IPS-20b (cell line): ENCODE measurements around the gene HLA-B.
A peak's percentile ranks its signal among the peaks of the same experiment; 100 is the strongest.
"Not testable (repeated sequence)": the region's sequence is repeated elsewhere in the genome, so short reads cannot be mapped to it uniquely, and the experiment has no call there.

ENCODE experiments used
- H3K27ac ChIP-seq: one replicate; pipeline ENCODE4 v1.5.1; 2013; ENCODE audit warnings: low read length
- H3K27me3 ChIP-seq: 2 replicates; pipeline ENCODE4 v1.6.1; 2013; ENCODE audit warnings: mild to moderate bottlenecking, low read length, inconsistent platforms; ENCODE audit not compliant: insufficient read depth
- H3K36me3 ChIP-seq: 2 replicates; pipeline ENCODE4 v1.6.1; 2013; ENCODE audit warnings: low read depth, mild to moderate bottlenecking, inconsistent platforms, low read length, moderate library complexity; ENCODE audit not compliant: insufficient read depth
- H3K4me1 ChIP-seq: 2 replicates; pipeline ENCODE4 v1.6.1; 2013; ENCODE audit warnings: mild to moderate bottlenecking, control low read depth, inconsistent platforms, low read length, moderate library complexity; ENCODE audit not compliant: insufficient read depth
- H3K4me3 ChIP-seq: 2 replicates; pipeline ENCODE4 v1.5.1; 2013; ENCODE audit warnings: mild to moderate bottlenecking, low read length, inconsistent platforms
- H3K9ac ChIP-seq: 2 replicates; pipeline ENCODE4 v1.6.1; 2013; ENCODE audit warnings: low read depth, mild to moderate bottlenecking, inconsistent platforms, low read length, moderate library complexity
- H3K9me3 ChIP-seq: 2 replicates; pipeline ENCODE4 v1.6.1; 2013; ENCODE audit warnings: mild to moderate bottlenecking, low read depth, low read length, inconsistent platforms; ENCODE audit not compliant: insufficient read depth

HLA-B gene

GRCh38 chr6:31356946-31357466, at the start of gene HLA-B:
Gene HLA-B, minus strand, starts transcription at chr6:31357179. Its CDS starts 21 bp downstream, at chr6:31357158.
- Histone ChIP-seq H3K36me3 (no peaks in the 10 kb centered on the region), H3K27me3 (peaks cover 67% of the 10 kb centered on the region), H3K9ac (no peak within 1 kb of the TSS), H3K9me3 (no peaks in the 10 kb centered on the region), H3K4me3 (peak within 1 kb of the TSS; percentile 67), H3K4me1 (no peaks in the 10 kb centered on the region), H3K27ac (no peak within 1 kb of the TSS)

- H3K36me3 ChIP-seq, result peaks cover 1% of the 10 kb centered on the region
- no peak overlapping the region for H3K9ac ChIP-seq
- H3K27me3 ChIP-seq, result peaks cover 30% of the 10 kb centered on the region
- H3K9me3 ChIP-seq, result no peaks in the 10 kb centered on the region
- no peak overlapping the region for H3K4me3 ChIP-seq
- no peak overlapping the region for H3K27ac ChIP-seq
- peaks cover 13% of the 10 kb centered on the region for H3K4me1 ChIP-seq
These were observed 49.0 kb upstream of the HLA-B start for GRCh38 chr6:31405996-31406395.

GRCh38 chr6:31404061-31404364, 47.0 kb upstream of the HLA-B start:
- H3K9me3 ChIP-seq, H3K27ac ChIP-seq, H3K36me3 ChIP-seq: not testable (repeated sequence)
- Histone ChIP-seq H3K4me1 (peaks cover 15% of the 10 kb centered on the region), H3K27me3 (peaks cover 42% of the 10 kb centered on the region), H3K4me3 (peak overlapping the region; percentile 90), H3K9ac (peak overlapping the region; percentile 69; the same call in 1 of the 2 replicates)

- Histone ChIP-seq H3K9me3 (no peaks in the 10 kb centered on the region), H3K4me3 (peak within 1 kb of the TSS; percentile 90), H3K36me3 (no peaks in the 10 kb centered on the region), H3K9ac (peak within 1 kb of the TSS; percentile 72; the same call in 1 of the 2 replicates), H3K27me3 (peaks cover 47% of the 10 kb centered on the region), H3K27ac (no peak within 1 kb of the TSS), H3K4me1 (peaks cover 15% of the 10 kb centered on the region)
These were observed 46.5 kb upstream of the HLA-B start, which contains the start of gene MICA for GRCh38 chr6:31403283-31404060. Gene MICA, plus strand, starts transcription at chr6:31403595. Its CDS starts 38 bp downstream, at chr6:31403633.

GRCh38 chr6:31402324-31403282, 45.6 kb upstream of the HLA-B start:
- no peak overlapping the region for H3K27ac ChIP-seq
- peak overlapping the region; percentile 72; the same call in 1 of the 2 replicates for H3K9ac ChIP-seq
- H3K9me3 ChIP-seq, result no peaks in the 10 kb centered on the region
- H3K4me3 ChIP-seq, result peak overlapping the region; percentile 90
- H3K27me3 ChIP-seq, result peaks cover 50% of the 10 kb centered on the region
- H3K36me3 ChIP-seq, result no peaks in the 10 kb centered on the region
- peaks cover 15% of the 10 kb centered on the region for H3K4me1 ChIP-seq

GRCh38 chr6:31401403-31401802, 44.4 kb upstream of the HLA-B start:
- Histone ChIP-seq H3K27ac (no peak overlapping the region), H3K4me3 (peak overlapping the region; percentile 88; the same call in 1 of the 2 replicates), H3K27me3 (peaks cover 54% of the 10 kb centered on the region), H3K4me1 (peaks cover 15% of the 10 kb centered on the region), H3K9me3 (no peaks in the 10 kb centered on the region), H3K9ac (no peak overlapping the region), H3K36me3 (no peaks in the 10 kb centered on the region)

GRCh38 chr6:31400467-31401289, 43.7 kb upstream of the HLA-B start:
- Histone ChIP-seq H3K27ac (no peak overlapping the region), H3K9me3 (no peaks in the 10 kb centered on the region), H3K36me3 (no peaks in the 10 kb centered on the region), H3K27me3 (peaks cover 54% of the 10 kb centered on the region), H3K4me3 (peak overlapping the region; percentile 88), H3K9ac (peak overlapping the region; percentile 78), H3K4me1 (peaks cover 12% of the 10 kb centered on the region)

GRCh38 chr6:31399589-31400466, 42.8 kb upstream of the HLA-B start:
- Histone ChIP-seq H3K9me3 (no peaks in the 10 kb centered on the region), H3K36me3 (no peaks in the 10 kb centered on the region), H3K27me3 (peaks cover 54% of the 10 kb centered on the region), H3K9ac (peak overlapping the region; percentile 78), H3K4me1 (peaks cover 8% of the 10 kb centered on the region; the same call in 1 of the 2 replicates), H3K27ac (no peak overlapping the region), H3K4me3 (peak overlapping the region; percentile 88)

- Histone ChIP-seq H3K27me3 (peaks cover 44% of the 10 kb centered on the region), H3K27ac (no peak overlapping the region)
These were observed 41.0 kb upstream of the HLA-B start for GRCh38 chr6:31397901-31398525.

GRCh38 chr6:31397153-31397499, 40.1 kb upstream of the HLA-B start:
- not testable (repeated sequence) for H3K9me3 ChIP-seq, H3K36me3 ChIP-seq, H3K4me3 ChIP-seq, H3K27ac ChIP-seq, H3K9ac ChIP-seq
- peaks cover 12% of the 10 kb centered on the region; the same call in 1 of the 2 replicates for H3K4me1 ChIP-seq
- peaks cover 35% of the 10 kb centered on the region for H3K27me3 ChIP-seq

More at GRCh38 chr6:31397901-31398525, 41.0 kb upstream of the HLA-B start:
- Histone ChIP-seq H3K9me3 (no peaks in the 10 kb centered on the region), H3K9ac (no peak overlapping the region), H3K4me1 (peaks cover 12% of the 10 kb centered on the region; the same call in 1 of the 2 replicates), H3K4me3 (no peak overlapping the region), H3K36me3 (no peaks in the 10 kb centered on the region)
